Endometrium (tissue), 2 donors: Measurements from ENCODE around the gene STX8.
"Not testable (repeated sequence)": the region's sequence is repeated elsewhere in the genome, so short reads cannot be mapped to it uniquely, and the experiment has no call there.

Source experiments
- FAIRE-seq: peaks from 2 replicates; lab custom pipeline; 2012; peaks lifted over from hg19 to GRCh38; lab: Jason Lieb, UNC
- donor health status: control.
- donor health status: control.

STX8 gene

GRCh38 chr17:9339958-9340357, 235.7 kb downstream of the STX8 start:
- FAIRE-seq = no peak

GRCh38 chr17:9339482-9339881, 236.1 kb downstream of the STX8 start:
- not testable (repeated sequence) for FAIRE-seq

- FAIRE-seq = no peak
Measured at GRCh38 chr17:9336817-9337216, 238.8 kb downstream of the STX8 start.

- no peak for FAIRE-seq
Measured at GRCh38 chr17:9334536-9335446, 240.8 kb downstream of the STX8 start.

- FAIRE-seq = no peak
Measured at GRCh38 chr17:9332132-9332494, 243.5 kb downstream of the STX8 start.

- no peak for FAIRE-seq
Measured at GRCh38 chr17:9331279-9332131, 244.1 kb downstream of the STX8 start.

- FAIRE-seq = no peak
Measured at GRCh38 chr17:9330611-9331271, 244.9 kb downstream of the STX8 start.

- no peak for FAIRE-seq
Measured at GRCh38 chr17:9330141-9330540, 245.5 kb downstream of the STX8 start.

- no peak for FAIRE-seq
Measured at GRCh38 chr17:9329251-9329921, 246.2 kb downstream of the STX8 start.

- FAIRE-seq = no peak
Measured at GRCh38 chr17:9324864-9325263, 250.8 kb downstream of the STX8 start.

GRCh38 chr17:9322326-9322725, 253.3 kb downstream of the STX8 start:
- no peak for FAIRE-seq

- no peak for FAIRE-seq
Measured at GRCh38 chr17:9321890-9322289, 253.7 kb downstream of the STX8 start.

- FAIRE-seq = no peak
Measured at GRCh38 chr17:9315360-9315759, 260.3 kb downstream of the STX8 start.

- FAIRE-seq = no peak
Measured at GRCh38 chr17:9313346-9313745, 262.3 kb downstream of the STX8 start.

- FAIRE-seq = no peak
Measured at GRCh38 chr17:9309216-9309615, 266.4 kb downstream of the STX8 start.

- no peak for FAIRE-seq
Measured at GRCh38 chr17:9308069-9308468, 267.6 kb downstream of the STX8 start.

GRCh38 chr17:9307313-9307998, 268.2 kb downstream of the STX8 start:
- no peak for FAIRE-seq

GRCh38 chr17:9306086-9306485, 269.5 kb downstream of the STX8 start:
- no peak for FAIRE-seq

- no peak for FAIRE-seq
Measured at GRCh38 chr17:9299695-9300094, 275.9 kb downstream of the STX8 start.

- no peak for FAIRE-seq
Measured at GRCh38 chr17:9298776-9299295, 276.8 kb downstream of the STX8 start.

GRCh38 chr17:9298135-9298534, 277.5 kb downstream of the STX8 start:
- FAIRE-seq = no peak
